ENCODE measurements around the gene B3GNT7.

Gene B3GNT7

GRCh38 chr2:231380991-231381847, 14.3 kb upstream of the B3GNT7 start:
- DNase-seq (ENCODE audit: extremely low read depth, low read depth) = no peak

DNA sequence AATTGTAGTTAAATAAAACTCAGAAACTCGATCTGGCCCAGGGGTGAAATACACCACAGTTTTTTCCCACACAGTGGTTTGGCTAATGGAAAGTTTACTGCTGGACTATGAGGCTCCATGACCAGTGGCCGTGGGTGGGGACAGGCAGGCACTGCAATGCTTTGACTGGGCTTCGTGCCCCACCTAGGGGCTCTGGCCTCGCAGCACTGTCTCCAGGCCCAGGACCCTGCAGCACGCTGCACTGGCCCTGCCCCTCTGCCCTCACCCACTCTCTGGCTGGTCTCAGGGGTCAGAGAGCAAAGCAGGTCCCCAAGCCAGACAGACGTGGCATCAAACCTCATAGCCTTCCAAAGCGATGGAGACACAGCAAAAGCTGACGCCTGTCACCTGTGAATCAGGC, 13.4 kb upstream of the B3GNT7 start:
- TF ChIP-seq CTCF (IDR thresholded peaks at IDR 0.05; ENCODE audit: low read depth, low read length) = no peak
- DNase-seq (ENCODE audit: extremely low read depth, low read depth) = no peak

More at GRCh38 chr2:231380991-231381847, 14.3 kb upstream of the B3GNT7 start:
- TF ChIP-seq CTCF (IDR thresholded peaks at IDR 0.05; ENCODE audit: low read depth, low read length) = no peak

- no peak for TF ChIP-seq CTCF (IDR thresholded peaks at IDR 0.05; ENCODE audit: low read depth, low read length)
- no peak for DNase-seq (ENCODE audit: extremely low read depth, low read depth)
Observed at GRCh38 chr2:231383416-231384108, 11.9 kb upstream of the B3GNT7 start.

GRCh38 chr2:231384109-231384435, 11.4 kb upstream of the B3GNT7 start:
- DNase-seq (ENCODE audit: extremely low read depth, low read depth) = no peak
- no peak for TF ChIP-seq CTCF (IDR thresholded peaks at IDR 0.05; ENCODE audit: low read depth, low read length)

- no peak for DNase-seq (ENCODE audit: extremely low read depth, low read depth)
- TF ChIP-seq CTCF (IDR thresholded peaks at IDR 0.05; ENCODE audit: low read depth, low read length) = no peak
Observed at GRCh38 chr2:231384970-231385369, 10.5 kb upstream of the B3GNT7 start.

DNA sequence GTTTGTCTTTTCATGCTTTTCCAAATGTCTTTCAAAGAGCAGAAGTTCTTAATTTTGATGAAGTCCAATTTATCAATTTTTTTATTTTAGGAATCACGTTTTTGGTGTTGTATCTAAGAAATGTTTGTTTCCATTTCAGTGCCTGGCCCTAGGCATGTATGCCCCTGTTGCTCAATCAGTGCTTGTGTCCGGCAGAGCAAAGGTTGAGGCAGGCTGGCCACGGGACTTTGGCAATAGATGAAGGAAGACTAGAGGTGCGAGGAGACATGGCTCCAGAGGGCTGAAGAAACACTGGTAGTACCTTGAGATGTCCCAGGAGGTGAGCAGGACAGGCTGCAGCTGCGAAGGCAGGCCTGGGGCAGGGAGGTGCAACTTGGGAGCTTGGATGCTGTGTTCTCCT, 10.1 kb upstream of the B3GNT7 start:
- no peak for TF ChIP-seq CTCF (IDR thresholded peaks at IDR 0.05; ENCODE audit: low read depth, low read length)
- no peak for DNase-seq (ENCODE audit: extremely low read depth, low read depth)

DNA sequence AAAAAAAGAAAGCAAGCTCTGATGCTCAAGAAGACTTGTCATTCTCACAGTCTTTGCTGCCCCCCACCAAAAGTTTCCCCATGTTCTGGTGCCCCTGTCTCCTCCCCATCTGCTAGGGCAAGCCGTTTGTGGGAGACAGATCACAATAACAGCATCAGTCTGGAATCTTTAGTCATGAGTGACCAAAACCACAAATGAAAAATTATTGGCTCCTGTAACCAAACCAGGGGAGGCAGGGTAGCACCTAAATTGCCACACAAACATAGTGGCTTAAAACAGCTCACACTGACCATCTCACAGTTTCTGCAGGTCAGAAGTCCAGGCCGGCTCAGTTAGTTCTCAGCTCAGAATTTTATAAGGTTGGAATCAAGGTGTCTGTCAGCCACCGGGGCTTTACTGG, 9.1 kb upstream of the B3GNT7 start:
- no peak for DNase-seq (ENCODE audit: extremely low read depth, low read depth)
- no peak for TF ChIP-seq CTCF (IDR thresholded peaks at IDR 0.05; ENCODE audit: low read depth, low read length)

All from AG09319 (cell line).